Liver (tissue), 9 donors: ENCODE data around the gene SLC22A13. TPM values are rescaled to one million over a fixed set of nuclear protein-coding genes. Genes with fewer than 3 reads are reported as not detected.

Experiments
- DNase-seq: peaks from one replicate; pipeline ENCODE4 v3.0.0-alpha.2; 2017; ENCODE audit warnings: low spot score
- H3K27ac ChIP-seq, 2 donors: one replicate each; pipeline ENCODE4 v1.7.0; 2013; ENCODE audit warnings: inconsistent platforms in 2 of 2, low read length in 2 of 2, control low read depth in 1 of 2, low read depth in 1 of 2, mild to moderate bottlenecking in 1 of 2
- H3K27me3 ChIP-seq, 4 donors: one replicate each; pipeline versions ENCODE4 v1.6.1 to v1.7.0; 2013; ENCODE audit warnings: low read length in 3 of 4, inconsistent platforms in 1 of 4, mild to moderate bottlenecking in 1 of 4, moderate library complexity in 1 of 4; ENCODE audit not compliant: control insufficient read depth in 4 of 4, insufficient read depth in 4 of 4
- H3K36me3 ChIP-seq, 4 donors: one replicate each; pipeline versions ENCODE4 v1.6.1 to v1.7.0; 2013; ENCODE audit warnings: low read length in 3 of 4, mild to moderate bottlenecking in 3 of 4, low read depth in 1 of 4, moderate library complexity in 1 of 4; ENCODE audit not compliant: control insufficient read depth in 4 of 4, insufficient read depth in 3 of 4
- H3K4me1 ChIP-seq, 4 donors: one replicate each; pipeline versions ENCODE4 v1.6.1 to v1.7.0; 2013; ENCODE audit warnings: low read length in 3 of 4, mild to moderate bottlenecking in 3 of 4, moderate library complexity in 1 of 4; ENCODE audit not compliant: control insufficient read depth in 4 of 4, insufficient read depth in 4 of 4
- H3K4me3 ChIP-seq, 3 donors: one replicate each; pipeline versions ENCODE4 v1.6.1 to v1.7.0; 2013; ENCODE audit warnings: low read length in 3 of 3, control low read depth in 1 of 3, low read depth in 1 of 3, mild to moderate bottlenecking in 1 of 3
- H3K9ac ChIP-seq, 2 donors: one replicate each; pipeline ENCODE4 v1.7.0; 2013; ENCODE audit warnings: low read length in 2 of 2, mild to moderate bottlenecking in 2 of 2, moderate library complexity in 2 of 2, control low read depth in 1 of 2, low read depth in 1 of 2
- H3K9me3 ChIP-seq, 4 donors: one replicate each; pipeline versions ENCODE4 v1.6.1 to v1.7.0; 2013; ENCODE audit warnings: low read length in 3 of 4; ENCODE audit not compliant: control insufficient read depth in 4 of 4
- EGR1 ChIP-seq, 2 donors: IDR thresholded peaks; 2 replicates each; pipeline ENCODE4 v1.6.1; 2016 to 2018; ENCODE audit warnings: antibody characterized with exemption in 2 of 2, low read depth in 2 of 2
- FOXA1 ChIP-seq: IDR thresholded peaks from 2 replicates; pipeline ENCODE4 v1.6.1; 2016; ENCODE audit warnings: antibody characterized with exemption
- FOXA2 ChIP-seq: IDR thresholded peaks from 2 replicates; pipeline ENCODE4 v1.6.1; 2016; ENCODE audit warnings: antibody characterized with exemption
- GABPA ChIP-seq, 2 donors: IDR thresholded peaks in 1 of 2; conservative IDR thresholded peaks in 1 of 2; 2 replicates each; pipeline ENCODE4 v1.6.1; 2016; ENCODE audit warnings: antibody characterized with exemption in 2 of 2, mild to moderate bottlenecking in 1 of 2, moderate library complexity in 1 of 2
- HNF4A ChIP-seq, 2 donors: conservative IDR thresholded peaks; 2 replicates each; pipeline ENCODE4 v1.6.1; 2016; ENCODE audit warnings: antibody characterized with exemption in 2 of 2, mild to moderate bottlenecking in 2 of 2
- HNF4G ChIP-seq: IDR thresholded peaks from 2 replicates; pipeline ENCODE4 v1.6.1; 2016; ENCODE audit warnings: antibody characterized with exemption
- JUND ChIP-seq, 2 donors: IDR thresholded peaks; 2 replicates each; pipeline ENCODE4 v1.6.1; 2016; ENCODE audit warnings: antibody characterized with exemption in 2 of 2
- MAX ChIP-seq: IDR thresholded peaks from 2 replicates; pipeline ENCODE4 v1.6.1; 2016; ENCODE audit warnings: antibody characterized with exemption
- NR2F2 ChIP-seq: IDR thresholded peaks from 2 replicates; pipeline ENCODE4 v1.6.1; 2016; ENCODE audit warnings: antibody characterized with exemption
- RAD21 ChIP-seq, 2 donors: IDR thresholded peaks; 2 replicates each; pipeline ENCODE4 v1.6.1; 2016; ENCODE audit warnings: antibody characterized with exemption in 2 of 2, mild to moderate bottlenecking in 2 of 2
- RXRA ChIP-seq, 2 donors: IDR thresholded peaks; 2 replicates each; pipeline ENCODE4 v1.6.1; 2017 to 2018; ENCODE audit warnings: antibody characterized with exemption in 2 of 2, mild to moderate bottlenecking in 1 of 2
- SP1 ChIP-seq: IDR thresholded peaks from 2 replicates; pipeline ENCODE4 v1.6.1; 2018; ENCODE audit warnings: antibody characterized with exemption, mild to moderate bottlenecking
- TAF1 ChIP-seq: conservative IDR thresholded peaks from 2 replicates; pipeline ENCODE4 v1.6.1; 2016; ENCODE audit warnings: antibody characterized with exemption, mild to moderate bottlenecking
- YY1 ChIP-seq: IDR thresholded peaks from 2 replicates; pipeline ENCODE4 v1.6.1; 2016; ENCODE audit warnings: antibody characterized with exemption, mild to moderate bottlenecking
- ZBTB33 ChIP-seq: IDR thresholded peaks from 2 replicates; pipeline ENCODE4 v1.6.1; 2016; ENCODE audit warnings: antibody characterized with exemption
- WGBS: extraction: QIAGEN DNeasy Blood & Tissue Kit; methylation state at CpG from one replicate; pipeline ENCODE4 v1.1.7; 2013; 5-methylcytosine and 5-hydroxymethylcytosine counted together
- polyA plus RNA-seq, 2 donors: library from polyadenylated mRNA; stranded (reverse) in 1 of 2; unstranded in 1 of 2; fragments of 200-250 nt in 1 of 2; fragments of >200 nt in 1 of 2; fragmentation: Nextera tagmentation in 1 of 2; extraction: Ambion mirVana in 1 of 2; gene quantifications; one replicate each; pipeline versions ENCODE4 v1.2.1 to v1.2.3, GENCODE V29; 2013 to 2015
- total RNA-seq, 2 donors: library from RNA; depleted of rRNA; stranded (reverse); fragments of >200 nt; gene quantifications; one replicate each; pipeline ENCODE4 v1.2.3, GENCODE V29; 2014
- TF ChIP-seq, protein P1 (sequence below): IDR thresholded peaks from 2 replicates; pipeline ENCODE4 v1.6.1; 2016; ENCODE audit warnings: antibody characterized with exemption
- TF ChIP-seq, protein P2 (sequence below): IDR thresholded peaks from 2 replicates; pipeline ENCODE4 v1.6.1; 2016; ENCODE audit warnings: antibody characterized with exemption, mild to moderate bottlenecking
- donor health status: healthy.
- donor health status: healthy.
- donor health status: healthy.
- donor health status: healthy.
- donor health status: healthy.

The SLC22A13 gene
- total and polyA plus RNA-seq, 4 donors: 0.10 to 0.42 (median 0.14) TPM; not detected in 1

GRCh38 chr3:38254872-38255271 is 10.7 kb upstream of the SLC22A13 start:
- no peak for TF ChIP-seq MAX
- TF ChIP-seq FOXA2: no peak
- no peak for TF ChIP-seq NR2F2
- no peak for TF ChIP-seq ZBTB33
- TF ChIP-seq, protein P1, sequence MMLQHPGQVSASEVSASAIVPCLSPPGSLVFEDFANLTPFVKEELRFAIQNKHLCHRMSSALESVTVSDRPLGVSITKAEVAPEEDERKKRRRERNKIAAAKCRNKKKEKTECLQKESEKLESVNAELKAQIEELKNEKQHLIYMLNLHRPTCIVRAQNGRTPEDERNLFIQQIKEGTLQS: no peak
- no peak for TF ChIP-seq JUND (IDR thresholded peaks at IDR 0.05)
- TF ChIP-seq FOXA1: no peak
- TF ChIP-seq RXRA (IDR thresholded peaks at IDR 0.05): no peak
- no peak for TF ChIP-seq HNF4A (conservative IDR thresholded peaks at IDR 0.05)
- TF ChIP-seq TAF1: no peak
- TF ChIP-seq HNF4G: no peak
- TF ChIP-seq YY1: no peak
- TF ChIP-seq GABPA (IDR thresholded peaks at IDR 0.05 in 1 of 2, conservative IDR thresholded peaks at IDR 0.05 in 1 of 2): no peak
- TF ChIP-seq, protein P2, sequence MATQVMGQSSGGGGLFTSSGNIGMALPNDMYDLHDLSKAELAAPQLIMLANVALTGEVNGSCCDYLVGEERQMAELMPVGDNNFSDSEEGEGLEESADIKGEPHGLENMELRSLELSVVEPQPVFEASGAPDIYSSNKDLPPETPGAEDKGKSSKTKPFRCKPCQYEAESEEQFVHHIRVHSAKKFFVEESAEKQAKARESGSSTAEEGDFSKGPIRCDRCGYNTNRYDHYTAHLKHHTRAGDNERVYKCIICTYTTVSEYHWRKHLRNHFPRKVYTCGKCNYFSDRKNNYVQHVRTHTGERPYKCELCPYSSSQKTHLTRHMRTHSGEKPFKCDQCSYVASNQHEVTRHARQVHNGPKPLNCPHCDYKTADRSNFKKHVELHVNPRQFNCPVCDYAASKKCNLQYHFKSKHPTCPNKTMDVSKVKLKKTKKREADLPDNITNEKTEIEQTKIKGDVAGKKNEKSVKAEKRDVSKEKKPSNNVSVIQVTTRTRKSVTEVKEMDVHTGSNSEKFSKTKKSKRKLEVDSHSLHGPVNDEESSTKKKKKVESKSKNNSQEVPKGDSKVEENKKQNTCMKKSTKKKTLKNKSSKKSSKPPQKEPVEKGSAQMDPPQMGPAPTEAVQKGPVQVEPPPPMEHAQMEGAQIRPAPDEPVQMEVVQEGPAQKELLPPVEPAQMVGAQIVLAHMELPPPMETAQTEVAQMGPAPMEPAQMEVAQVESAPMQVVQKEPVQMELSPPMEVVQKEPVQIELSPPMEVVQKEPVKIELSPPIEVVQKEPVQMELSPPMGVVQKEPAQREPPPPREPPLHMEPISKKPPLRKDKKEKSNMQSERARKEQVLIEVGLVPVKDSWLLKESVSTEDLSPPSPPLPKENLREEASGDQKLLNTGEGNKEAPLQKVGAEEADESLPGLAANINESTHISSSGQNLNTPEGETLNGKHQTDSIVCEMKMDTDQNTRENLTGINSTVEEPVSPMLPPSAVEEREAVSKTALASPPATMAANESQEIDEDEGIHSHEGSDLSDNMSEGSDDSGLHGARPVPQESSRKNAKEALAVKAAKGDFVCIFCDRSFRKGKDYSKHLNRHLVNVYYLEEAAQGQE: no peak
- TF ChIP-seq RAD21 (IDR thresholded peaks at IDR 0.05): no peak
- Histone ChIP-seq H3K27me3 (no peaks in the 10 kb centered on the region), H3K9ac (no peak overlapping the region), H3K4me1 (peaks cover 0 to 2% (median 0%) of the 10 kb centered on the region in 4 donors), H3K36me3 (peaks cover 7 to 38% (median 27%) of the 10 kb centered on the region in 4 donors), H3K27ac (no peak overlapping the region), H3K9me3 (no peaks in the 10 kb centered on the region), H3K4me3 (no peak overlapping the region)
- 86% methylated on average over 2 of the region's 2 CpGs for WGBS
- no peak for DNase-seq

DNA sequence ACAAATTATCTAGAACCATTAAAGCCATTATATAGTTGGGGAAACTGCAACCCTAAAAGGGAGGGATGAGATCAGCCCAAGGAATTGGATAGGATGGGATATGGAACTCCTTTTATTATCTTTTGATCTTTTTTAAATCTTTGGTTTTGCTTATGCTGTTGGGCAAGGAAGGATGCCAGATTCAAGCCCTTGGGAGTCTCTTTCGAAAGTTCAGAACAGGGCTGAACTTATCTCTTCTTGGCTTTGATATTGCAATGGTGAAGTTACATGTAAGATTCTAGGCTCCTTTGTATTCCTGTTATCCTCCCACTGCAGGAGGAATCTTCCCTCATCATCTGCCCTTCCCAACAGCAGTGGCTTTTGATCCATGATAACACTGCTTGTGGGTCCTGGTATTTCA is 10.0 kb upstream of the SLC22A13 start:
- H3K4me3 ChIP-seq: no peak overlapping the region
- H3K27me3 ChIP-seq: no peaks in the 10 kb centered on the region
- H3K4me1 ChIP-seq: peaks cover 0 to 2% (median 0%) of the 10 kb centered on the region in 4 donors
- no peak overlapping the region for H3K27ac ChIP-seq
- peaks cover 5 to 35% (median 21%) of the 10 kb centered on the region in 4 donors for H3K36me3 ChIP-seq
- DNase-seq: no peak
- WGBS: 95% methylated on average over 1 of the region's 1 CpG
- no peak overlapping the region for H3K9ac ChIP-seq
- no peaks in the 10 kb centered on the region for H3K9me3 ChIP-seq
- TF ChIP-seq SP1: no peak
- TF ChIP-seq JUND (IDR thresholded peaks at IDR 0.05): no peak
- no peak for TF ChIP-seq YY1
- TF ChIP-seq ZBTB33: no peak
- no peak for TF ChIP-seq HNF4A (conservative IDR thresholded peaks at IDR 0.05)
- no peak for TF ChIP-seq RXRA (IDR thresholded peaks at IDR 0.05)
- no peak for TF ChIP-seq HNF4G
- TF ChIP-seq, protein P2: no peak
- no peak for TF ChIP-seq MAX
- TF ChIP-seq EGR1 (IDR thresholded peaks at IDR 0.05; ENCODE audit: low read depth in 2 of 2): no peak
- no peak for TF ChIP-seq RAD21 (IDR thresholded peaks at IDR 0.05)
- no peak for TF ChIP-seq TAF1
- TF ChIP-seq NR2F2: no peak
- TF ChIP-seq, protein P1: no peak
- no peak for TF ChIP-seq GABPA (IDR thresholded peaks at IDR 0.05 in 1 of 2, conservative IDR thresholded peaks at IDR 0.05 in 1 of 2)
- no peak for TF ChIP-seq FOXA1
